NB4 (cell line): ENCODE results near the gene ADGRL2.

Source experiments
- POLR2A ChIP-seq: IDR thresholded peaks from 2 replicates; pipeline ENCODE4 v1.6.1; 2011; ENCODE audit warnings: mild to moderate bottlenecking; ENCODE audit not compliant: insufficient read length; ENCODE audit errors: extremely low read depth
- TF ChIP-seq, protein P1 (sequence below): IDR thresholded peaks from one replicate; pipeline ENCODE4 v1.5.1; 2012; ENCODE audit warnings: low read depth, low read length

DNA sequence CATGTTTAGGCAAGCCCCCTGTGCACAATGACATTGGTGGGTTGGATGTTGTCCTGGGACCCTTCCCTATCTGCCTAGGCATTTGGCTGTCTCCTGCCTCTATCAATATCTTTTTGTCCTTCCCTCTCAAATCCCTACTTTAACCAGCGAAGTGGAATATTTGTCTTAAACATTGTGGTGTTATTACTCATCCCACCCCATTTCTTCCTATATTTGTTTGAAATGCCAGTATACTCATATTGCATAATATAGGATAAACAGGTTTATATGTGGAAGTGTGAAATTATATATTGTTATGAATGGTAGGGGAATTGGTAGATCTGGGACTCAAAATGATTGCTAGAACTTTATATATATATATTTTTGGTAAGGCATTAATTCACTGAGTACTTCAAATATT, 80.0 kb downstream of the ADGRL2 start:
- TF ChIP-seq, protein P1, sequence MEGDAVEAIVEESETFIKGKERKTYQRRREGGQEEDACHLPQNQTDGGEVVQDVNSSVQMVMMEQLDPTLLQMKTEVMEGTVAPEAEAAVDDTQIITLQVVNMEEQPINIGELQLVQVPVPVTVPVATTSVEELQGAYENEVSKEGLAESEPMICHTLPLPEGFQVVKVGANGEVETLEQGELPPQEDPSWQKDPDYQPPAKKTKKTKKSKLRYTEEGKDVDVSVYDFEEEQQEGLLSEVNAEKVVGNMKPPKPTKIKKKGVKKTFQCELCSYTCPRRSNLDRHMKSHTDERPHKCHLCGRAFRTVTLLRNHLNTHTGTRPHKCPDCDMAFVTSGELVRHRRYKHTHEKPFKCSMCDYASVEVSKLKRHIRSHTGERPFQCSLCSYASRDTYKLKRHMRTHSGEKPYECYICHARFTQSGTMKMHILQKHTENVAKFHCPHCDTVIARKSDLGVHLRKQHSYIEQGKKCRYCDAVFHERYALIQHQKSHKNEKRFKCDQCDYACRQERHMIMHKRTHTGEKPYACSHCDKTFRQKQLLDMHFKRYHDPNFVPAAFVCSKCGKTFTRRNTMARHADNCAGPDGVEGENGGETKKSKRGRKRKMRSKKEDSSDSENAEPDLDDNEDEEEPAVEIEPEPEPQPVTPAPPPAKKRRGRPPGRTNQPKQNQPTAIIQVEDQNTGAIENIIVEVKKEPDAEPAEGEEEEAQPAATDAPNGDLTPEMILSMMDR = no peak
- no peak for TF ChIP-seq POLR2A
